HFF-Myc (cell line): ENCODE measurements around the gene TOM1L1.

Experiments
- DNase-seq: peaks from one replicate; pipeline ENCODE4 v3.0.0-alpha.2; 2011; ENCODE audit warnings: low read depth; ENCODE audit errors: extremely low read depth
- H3K4me3 ChIP-seq: replicated peaks from 2 replicates; pipeline ENCODE4 v1.5.1; 2011; ENCODE audit warnings: low read depth, mild to moderate bottlenecking, control low read depth, low read length
- CTCF ChIP-seq: IDR thresholded peaks from 2 replicates; pipeline ENCODE4 v1.5.1; 2012; ENCODE audit warnings: mild to moderate bottlenecking, low read depth, low read length, control low read depth; ENCODE audit errors: missing control alignments

The TOM1L1 gene

GRCh38 chr17:54924405-54924804, 23.8 kb downstream of the TOM1L1 start:
- no peak overlapping the region for H3K4me3 ChIP-seq
- TF ChIP-seq CTCF, result no peak
- no peak for DNase-seq

- no peak for TF ChIP-seq CTCF
- DNase-seq, result no peak
- no peak overlapping the region for H3K4me3 ChIP-seq
Measured at GRCh38 chr17:54927525-54927924, 26.9 kb downstream of the TOM1L1 start.

GRCh38 chr17:54932711-54933110, 32.1 kb downstream of the TOM1L1 start:
- no peak for TF ChIP-seq CTCF
- no peak for DNase-seq
- no peak overlapping the region for H3K4me3 ChIP-seq

- no peak for DNase-seq
- TF ChIP-seq CTCF, result no peak
- no peak overlapping the region for H3K4me3 ChIP-seq
Measured at GRCh38 chr17:54933921-54934320, 33.3 kb downstream of the TOM1L1 start.

GRCh38 chr17:54935471-54935870, 34.8 kb downstream of the TOM1L1 start:
- no peak for TF ChIP-seq CTCF
- H3K4me3 ChIP-seq, result no peak overlapping the region
- DNase-seq, result no peak

- TF ChIP-seq CTCF, result no peak
- DNase-seq, result no peak
- no peak overlapping the region for H3K4me3 ChIP-seq
Measured at GRCh38 chr17:54937018-54937417, 36.4 kb downstream of the TOM1L1 start.

- no peak overlapping the region for H3K4me3 ChIP-seq
- no peak for DNase-seq
- TF ChIP-seq CTCF, result no peak
Measured at GRCh38 chr17:54937426-54937825, 36.8 kb downstream of the TOM1L1 start.
